NCI-H1417 (cell line): Measurements from ENCODE around the gene GPS1.

Experiments
- DNase-seq, 3 experiments: peaks; one replicate each; lab custom pipeline; 2025; lab: John Stamatoyannopoulos, UW

Gene GPS1

GRCh38 chr17:82051776-82052637, at the start of gene GPS1, which contains the start of gene RFNG:
TSS of gene GPS1 (plus strand) at chr17:82051898. CDS start at chr17:82051932, 34 bp downstream.
TSS of gene RFNG (minus strand) at chr17:82051811. CDS start at chr17:82051766, 45 bp downstream.
- DNase-seq, result peak; percentile 51 to 69 (median 66)

- no peak for DNase-seq
Measured at GRCh38 chr17:82003411-82004381, 48.0 kb upstream of the GPS1 start.

GRCh38 chr17:82004517-82005455, 46.9 kb upstream of the GPS1 start:
- no peak for DNase-seq

- no peak for DNase-seq
Measured at GRCh38 chr17:82005701-82006348, 45.9 kb upstream of the GPS1 start.

GRCh38 chr17:82006468-82007227, 45.0 kb upstream of the GPS1 start:
- no peak for DNase-seq

GRCh38 chr17:82007228-82007494, 44.5 kb upstream of the GPS1 start:
- no peak for DNase-seq

GRCh38 chr17:82007495-82008257, 44.0 kb upstream of the GPS1 start:
- no peak for DNase-seq

- no peak for DNase-seq
Measured at GRCh38 chr17:82008258-82008940, 43.3 kb upstream of the GPS1 start.

GRCh38 chr17:82008941-82009405, 42.7 kb upstream of the GPS1 start:
- no peak for DNase-seq

GRCh38 chr17:82009413-82009812, 42.3 kb upstream of the GPS1 start:
- no peak for DNase-seq

- DNase-seq, result no peak
Measured at GRCh38 chr17:82010575-82011525, 40.8 kb upstream of the GPS1 start.

- DNase-seq, result no peak
Measured at GRCh38 chr17:82011617-82012187, 40.0 kb upstream of the GPS1 start.

GRCh38 chr17:82012261-82012639, 39.4 kb upstream of the GPS1 start:
- peak in 1 of 3 experiments; percentile 37 for DNase-seq

GRCh38 chr17:82012640-82013295, 38.9 kb upstream of the GPS1 start:
- DNase-seq, result peak; percentile 68 to 89 (median 71)

GRCh38 chr17:82013341-82013740, 38.4 kb upstream of the GPS1 start:
- DNase-seq, result peak in 2 of 3 experiments; percentile 39 to 54

- DNase-seq, result no peak
Measured at GRCh38 chr17:82013772-82014321, 37.9 kb upstream of the GPS1 start.
